GM12891 (cell line): ENCODE results near the gene CCR3.

Experiments used
- PAX5 ChIP-seq: IDR thresholded peaks from 2 replicates; pipeline ENCODE4 v1.6.1; 2011; ENCODE audit warnings: low read length, moderate library complexity, mild to moderate bottlenecking; ENCODE audit not compliant: insufficient read depth, severe bottlenecking
- POLR2A ChIP-seq: IDR thresholded peaks from 2 replicates; pipeline ENCODE4 v1.6.1; 2011; ENCODE audit warnings: low read depth, low read length, control low read depth
- POLR2AphosphoS5 ChIP-seq: IDR thresholded peaks from 2 replicates; pipeline ENCODE4 v1.6.1; 2011; ENCODE audit warnings: low read depth, low read length, control low read depth
- POU2F2 ChIP-seq: IDR thresholded peaks from 2 replicates; pipeline ENCODE4 v1.6.1; 2011; ENCODE audit warnings: low read depth, mild to moderate bottlenecking, control low read depth, low read length, moderate library complexity
- SPI1 ChIP-seq: IDR thresholded peaks from 2 replicates; pipeline ENCODE4 v1.6.1; 2011; ENCODE audit warnings: low read depth, low read length, control low read depth
- TAF1 ChIP-seq: IDR thresholded peaks from 2 replicates; pipeline ENCODE4 v1.6.1; 2011; ENCODE audit warnings: low read depth, low read length, control low read depth

DNA sequence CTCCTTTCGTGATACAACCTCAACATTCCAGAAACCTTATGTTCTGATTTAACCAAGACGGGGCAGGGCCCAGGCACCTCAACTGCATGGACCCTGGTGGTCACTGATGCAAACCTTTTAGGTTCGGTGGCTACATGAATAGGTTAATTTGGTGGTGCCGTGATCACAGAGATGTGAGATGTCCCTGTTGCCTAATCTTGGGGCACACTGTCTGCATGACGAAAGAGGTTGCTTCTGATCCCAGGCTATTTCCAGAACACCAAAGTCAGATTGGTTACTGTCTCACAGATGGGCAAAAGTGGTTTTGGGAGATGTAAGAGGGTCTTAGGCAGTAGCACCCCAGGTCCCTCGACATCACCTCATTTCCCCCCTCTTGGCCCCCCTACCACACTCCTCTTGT lies 30.2 kb upstream of the CCR3 start:
- TF ChIP-seq POLR2A (no peak), POLR2AphosphoS5 (no peak), SPI1 (no peak), PAX5 (no peak), TAF1 (no peak), POU2F2 (no peak)
